ENCODE data around the gene AK4. TPM values are rescaled to one million over a fixed set of nuclear protein-coding genes. Genes with fewer than 3 reads are reported as not detected.
A peak's percentile ranks its signal among the peaks of the same experiment; 100 is the strongest.

Gene AK4
- total RNA-seq, 2 donors from 2014 or later: 14.9 to 21.9 TPM

- Mint-ChIP-seq H3K9me3 (no peaks in the 10 kb centered on the region), H3K4me1 (ENCODE audit: low read depth) (peaks cover 6% of the 10 kb centered on the region), H3K36me3 (ENCODE audit: insufficient read depth in 2 of 2) (peaks cover 2% of the 10 kb centered on the region in 2 donors), H3K27ac (no peak overlapping the region), H3K27me3 (ENCODE audit: low read depth) (peaks cover 7% of the 10 kb centered on the region), H3K4me3 (no peak overlapping the region)
- DNase-seq (no peak), ATAC-seq (replicated peaks in 1 of 2) (no peak)
These were observed 47.8 kb downstream of the AK4 start for GRCh38 chr1:65195495-65196417.

GRCh38 chr1:65196926-65197325, 48.9 kb downstream of the AK4 start:
- Mint-ChIP-seq H3K27me3 (ENCODE audit: low read depth) (peaks cover 17% of the 10 kb centered on the region), H3K27ac (no peak overlapping the region), H3K36me3 (ENCODE audit: insufficient read depth in 2 of 2) (peaks cover 0 to 4% of the 10 kb centered on the region in 2 donors), H3K4me3 (no peak overlapping the region), H3K9me3 (no peaks in the 10 kb centered on the region), H3K4me1 (ENCODE audit: low read depth) (peaks cover 6% of the 10 kb centered on the region)
- no peak for ATAC-seq (replicated peaks in 1 of 2)
- no peak for DNase-seq

GRCh38 chr1:65197636-65198035, 49.6 kb downstream of the AK4 start:
- H3K4me1 Mint-ChIP-seq (ENCODE audit: low read depth): peaks cover 6% of the 10 kb centered on the region

GRCh38 chr1:65198096-65198495, 50.1 kb downstream of the AK4 start:
- H3K27me3 Mint-ChIP-seq (ENCODE audit: low read depth): peaks cover 17% of the 10 kb centered on the region
- no peak for DNase-seq

More at GRCh38 chr1:65197636-65198035, 49.6 kb downstream of the AK4 start:
- DNase-seq (no peak), ATAC-seq (replicated peaks in 1 of 2) (no peak)
- Mint-ChIP-seq H3K27ac (no peak overlapping the region), H3K27me3 (ENCODE audit: low read depth) (peaks cover 17% of the 10 kb centered on the region), H3K9me3 (no peaks in the 10 kb centered on the region), H3K36me3 (ENCODE audit: insufficient read depth in 2 of 2) (peaks cover 0 to 4% of the 10 kb centered on the region in 2 donors), H3K4me3 (no peak overlapping the region)

GRCh38 chr1:65200411-65200810, 52.4 kb downstream of the AK4 start:
- peaks cover 0 to 4% of the 10 kb centered on the region in 2 donors for H3K36me3 Mint-ChIP-seq (ENCODE audit: insufficient read depth in 2 of 2)
- no peak overlapping the region for H3K27ac Mint-ChIP-seq
- DNase-seq: no peak
- H3K9me3 Mint-ChIP-seq: no peaks in the 10 kb centered on the region
- no peak for ATAC-seq (replicated peaks in 1 of 2)
- no peak overlapping the region for H3K4me3 Mint-ChIP-seq
- H3K27me3 Mint-ChIP-seq (ENCODE audit: low read depth): peaks cover 17% of the 10 kb centered on the region
- peaks cover 6% of the 10 kb centered on the region for H3K4me1 Mint-ChIP-seq (ENCODE audit: low read depth)

More at GRCh38 chr1:65198096-65198495, 50.1 kb downstream of the AK4 start:
- peaks cover 6% of the 10 kb centered on the region for H3K4me1 Mint-ChIP-seq (ENCODE audit: low read depth)
- no peak for ATAC-seq (replicated peaks in 1 of 2)
- no peaks in the 10 kb centered on the region for H3K9me3 Mint-ChIP-seq
- H3K36me3 Mint-ChIP-seq (ENCODE audit: insufficient read depth in 2 of 2): peaks cover 0 to 4% of the 10 kb centered on the region in 2 donors
- no peak overlapping the region for H3K4me3 Mint-ChIP-seq
- no peak overlapping the region for H3K27ac Mint-ChIP-seq

- Mint-ChIP-seq H3K27me3 (ENCODE audit: low read depth) (peaks cover 10% of the 10 kb centered on the region), H3K4me3 (no peak overlapping the region), H3K27ac (no peak overlapping the region), H3K9me3 (no peaks in the 10 kb centered on the region), H3K4me1 (ENCODE audit: low read depth) (peaks cover 11% of the 10 kb centered on the region), H3K36me3 (ENCODE audit: insufficient read depth in 2 of 2) (no peaks in the 10 kb centered on the region)
- ATAC-seq (replicated peaks in 1 of 2) (no peak), DNase-seq (no peak)
These were observed 58.8 kb downstream of the AK4 start for GRCh38 chr1:65206836-65207235.

GRCh38 chr1:65207317-65207716, 59.3 kb downstream of the AK4 start:
- Mint-ChIP-seq H3K4me3 (no peak overlapping the region), H3K27ac (no peak overlapping the region), H3K36me3 (ENCODE audit: insufficient read depth in 2 of 2) (no peaks in the 10 kb centered on the region), H3K4me1 (ENCODE audit: low read depth) (peaks cover 16% of the 10 kb centered on the region), H3K27me3 (ENCODE audit: low read depth) (peaks cover 9% of the 10 kb centered on the region), H3K9me3 (no peaks in the 10 kb centered on the region)
- DNase-seq (no peak), ATAC-seq (replicated peaks in 1 of 2) (no peak)

- Mint-ChIP-seq H3K36me3 (ENCODE audit: insufficient read depth in 2 of 2) (no peaks in the 10 kb centered on the region), H3K9me3 (no peaks in the 10 kb centered on the region), H3K27me3 (ENCODE audit: low read depth) (peaks cover 9% of the 10 kb centered on the region), H3K4me1 (ENCODE audit: low read depth) (peaks cover 28% of the 10 kb centered on the region), H3K4me3 (no peak overlapping the region), H3K27ac (no peak overlapping the region)
- ATAC-seq (replicated peaks in 1 of 2) (no peak), DNase-seq (no peak)
These were observed 60.6 kb downstream of the AK4 start for GRCh38 chr1:65208563-65208973.

- ATAC-seq (replicated peaks in 1 of 2) (no peak), DNase-seq (peak in 1 of 2 donors; percentile 7)
- Mint-ChIP-seq H3K4me3 (no peak overlapping the region), H3K9me3 (no peaks in the 10 kb centered on the region), H3K4me1 (ENCODE audit: low read depth) (peaks cover 35% of the 10 kb centered on the region), H3K27ac (no peak overlapping the region), H3K36me3 (ENCODE audit: insufficient read depth in 2 of 2) (no peaks in the 10 kb centered on the region), H3K27me3 (ENCODE audit: low read depth) (peaks cover 9% of the 10 kb centered on the region)
These were observed 61.2 kb downstream of the AK4 start for GRCh38 chr1:65209005-65209885.

GRCh38 chr1:65210325-65210724, 62.3 kb downstream of the AK4 start:
- Mint-ChIP-seq H3K27me3 (ENCODE audit: low read depth) (peaks cover 9% of the 10 kb centered on the region), H3K27ac (no peak overlapping the region), H3K4me3 (no peak overlapping the region), H3K4me1 (ENCODE audit: low read depth) (peaks cover 45% of the 10 kb centered on the region), H3K36me3 (ENCODE audit: insufficient read depth in 2 of 2) (no peaks in the 10 kb centered on the region), H3K9me3 (no peaks in the 10 kb centered on the region)
- ATAC-seq (replicated peaks in 1 of 2) (no peak), DNase-seq (no peak)

- no peak for DNase-seq
- Mint-ChIP-seq H3K27ac (no peak overlapping the region), H3K4me1 (ENCODE audit: low read depth) (peaks cover 55% of the 10 kb centered on the region), H3K27me3 (ENCODE audit: low read depth) (peaks cover 9% of the 10 kb centered on the region), H3K4me3 (no peak overlapping the region), H3K36me3 (ENCODE audit: insufficient read depth in 2 of 2) (no peaks in the 10 kb centered on the region), H3K9me3 (no peaks in the 10 kb centered on the region)
- no peak for ATAC-seq (replicated peaks in 1 of 2)
These were observed 63.3 kb downstream of the AK4 start for GRCh38 chr1:65211331-65211730.

- H3K27ac Mint-ChIP-seq: no peak overlapping the region
- H3K9me3 Mint-ChIP-seq: no peaks in the 10 kb centered on the region
- no peaks in the 10 kb centered on the region for H3K36me3 Mint-ChIP-seq (ENCODE audit: insufficient read depth in 2 of 2)
- peaks cover 9% of the 10 kb centered on the region for H3K27me3 Mint-ChIP-seq (ENCODE audit: low read depth)
- peak; percentile 23 to 50 for DNase-seq
- peaks cover 53% of the 10 kb centered on the region for H3K4me1 Mint-ChIP-seq (ENCODE audit: low read depth)
- ATAC-seq (replicated peaks in 1 of 2): peak; percentile 89 to 91
- peak overlapping the region; percentile 20 to 66 for H3K4me3 Mint-ChIP-seq
These were observed 65.4 kb downstream of the AK4 start for GRCh38 chr1:65213271-65214023.
